ENCODE results near the gene BAIAP2.

Gene BAIAP2

GRCh38 chr17:81083125-81083765, 48.3 kb downstream of the BAIAP2 start:
- Histone ChIP-seq H3K9ac (ENCODE audit: insufficient read length, low read depth) (no peak overlapping the region), H3K36me3 (ENCODE audit: insufficient read depth, insufficient read length, low read length) (peaks cover 76% of the 10 kb centered on the region), H3K4me1 (ENCODE audit: insufficient read depth, insufficient read length) (peaks cover 12% of the 10 kb centered on the region), H3K9me3 (ENCODE audit: insufficient read depth, low read length) (no peaks in the 10 kb centered on the region), H3K27me3 (ENCODE audit: insufficient read depth, insufficient read length) (no peaks in the 10 kb centered on the region), H3K4me3 (ENCODE audit: insufficient read length, low read depth) (no peak overlapping the region)
- DNase-seq (ENCODE audit: low read depth, low spot score) = no peak
- TF ChIP-seq SUZ12 (IDR thresholded peaks at IDR 0.05; ENCODE audit: extremely low read depth, insufficient read depth, insufficient read length) (no peak), YY1 (IDR thresholded peaks at IDR 0.05; ENCODE audit: insufficient read depth, insufficient read length) (no peak), ZNF274 (IDR thresholded peaks at IDR 0.05; ENCODE audit: low read depth, low read length) (no peak)

DNA sequence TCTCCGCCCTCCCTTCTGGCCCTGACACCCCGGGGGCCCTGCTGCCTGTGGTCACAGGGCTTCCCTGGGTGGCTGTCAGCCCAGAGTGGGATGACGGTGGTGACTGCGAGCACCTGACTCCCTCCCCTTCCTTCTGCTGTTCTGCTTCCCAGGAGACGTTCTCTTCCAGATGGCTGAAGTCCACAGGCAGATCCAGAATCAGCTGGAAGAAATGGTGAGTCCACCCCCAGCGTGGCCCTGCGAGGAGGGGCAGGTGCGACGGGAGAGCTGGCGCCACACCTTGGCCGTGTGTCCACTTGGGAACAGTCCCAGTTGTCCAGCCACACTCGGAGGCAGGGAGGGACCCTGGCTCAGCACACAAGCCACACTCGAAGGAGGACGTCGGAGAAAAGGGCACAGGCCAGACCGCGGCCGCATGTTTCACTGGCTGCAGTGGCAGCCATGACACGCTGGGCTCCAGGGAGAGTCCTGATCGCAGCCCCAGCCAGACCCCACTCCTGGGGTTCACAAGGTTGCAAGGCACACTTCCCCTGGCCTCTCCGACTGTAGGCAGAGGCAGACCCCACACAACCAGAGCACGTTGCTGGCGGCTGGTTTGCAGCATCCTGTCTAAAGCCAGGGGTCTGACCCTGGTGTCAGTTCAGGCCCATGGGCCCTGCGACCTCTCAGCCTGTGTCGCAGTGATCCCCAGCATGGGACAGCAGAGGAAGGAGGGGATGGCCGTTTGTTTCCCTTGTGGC, 49.9 kb downstream of the BAIAP2 start:
- Histone ChIP-seq H3K9ac (ENCODE audit: insufficient read length, low read depth) (no peak overlapping the region), H3K4me1 (ENCODE audit: insufficient read depth, insufficient read length) (peaks cover 15% of the 10 kb centered on the region), H3K36me3 (ENCODE audit: insufficient read depth, insufficient read length, low read length) (peaks cover 77% of the 10 kb centered on the region), H3K27me3 (ENCODE audit: insufficient read depth, insufficient read length) (no peaks in the 10 kb centered on the region), H3K9me3 (ENCODE audit: insufficient read depth, low read length) (no peaks in the 10 kb centered on the region), H3K4me3 (ENCODE audit: insufficient read length, low read depth) (no peak overlapping the region)
- TF ChIP-seq ZNF274 (IDR thresholded peaks at IDR 0.05; ENCODE audit: low read depth, low read length) (no peak), YY1 (IDR thresholded peaks at IDR 0.05; ENCODE audit: insufficient read depth, insufficient read length) (no peak), SUZ12 (IDR thresholded peaks at IDR 0.05; ENCODE audit: extremely low read depth, insufficient read depth, insufficient read length) (no peak)
- DNase-seq (ENCODE audit: low read depth, low spot score) = no peak

DNA sequence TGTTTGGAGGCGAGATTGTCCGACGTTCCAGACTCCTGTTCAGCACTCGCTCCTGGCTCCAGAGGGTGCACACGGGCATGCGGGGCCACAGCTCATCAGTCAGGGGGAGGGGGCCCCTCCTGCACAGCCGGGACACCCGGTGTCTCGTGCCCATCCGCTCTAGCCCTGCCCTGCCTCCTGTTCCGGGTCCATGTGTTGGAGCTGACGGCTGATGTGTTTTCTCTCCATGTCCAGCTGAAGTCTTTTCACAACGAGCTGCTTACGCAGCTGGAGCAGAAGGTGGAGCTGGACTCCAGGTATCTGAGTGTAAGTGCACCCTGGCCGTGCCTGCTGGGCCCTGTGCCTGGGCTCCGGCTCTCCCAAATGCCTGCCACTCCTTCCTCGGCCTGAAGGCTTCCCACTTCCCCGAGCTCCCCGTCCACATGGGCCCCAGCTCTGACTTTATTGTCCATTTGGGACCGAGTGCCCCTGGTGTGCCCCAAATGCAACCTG, 50.5 kb downstream of the BAIAP2 start:
- TF ChIP-seq YY1 (IDR thresholded peaks at IDR 0.05; ENCODE audit: insufficient read depth, insufficient read length) (no peak), SUZ12 (IDR thresholded peaks at IDR 0.05; ENCODE audit: extremely low read depth, insufficient read depth, insufficient read length) (no peak), ZNF274 (IDR thresholded peaks at IDR 0.05; ENCODE audit: low read depth, low read length) (no peak)
- Histone ChIP-seq H3K36me3 (ENCODE audit: insufficient read depth, insufficient read length, low read length) (peaks cover 76% of the 10 kb centered on the region), H3K4me1 (ENCODE audit: insufficient read depth, insufficient read length) (peaks cover 19% of the 10 kb centered on the region), H3K4me3 (ENCODE audit: insufficient read length, low read depth) (no peak overlapping the region), H3K27me3 (ENCODE audit: insufficient read depth, insufficient read length) (no peaks in the 10 kb centered on the region), H3K9me3 (ENCODE audit: insufficient read depth, low read length) (no peaks in the 10 kb centered on the region), H3K9ac (ENCODE audit: insufficient read length, low read depth) (no peak overlapping the region)
- no peak for DNase-seq (ENCODE audit: low read depth, low spot score)

- TF ChIP-seq SUZ12 (IDR thresholded peaks at IDR 0.05; ENCODE audit: extremely low read depth, insufficient read depth, insufficient read length) (no peak), YY1 (IDR thresholded peaks at IDR 0.05; ENCODE audit: insufficient read depth, insufficient read length) (no peak), ZNF274 (IDR thresholded peaks at IDR 0.05; ENCODE audit: low read depth, low read length) (no peak)
- no peak for DNase-seq (ENCODE audit: low read depth, low spot score)
- no peak overlapping the region for H3K4me3 ChIP-seq (ENCODE audit: insufficient read length, low read depth)
- H3K9ac ChIP-seq (ENCODE audit: insufficient read length, low read depth) = no peak overlapping the region
- H3K36me3 ChIP-seq (ENCODE audit: insufficient read depth, insufficient read length, low read length) = peaks cover 71% of the 10 kb centered on the region
- no peaks in the 10 kb centered on the region for H3K9me3 ChIP-seq (ENCODE audit: insufficient read depth, low read length)
- no peaks in the 10 kb centered on the region for H3K27me3 ChIP-seq (ENCODE audit: insufficient read depth, insufficient read length)
- H3K4me1 ChIP-seq (ENCODE audit: insufficient read depth, insufficient read length) = peaks cover 29% of the 10 kb centered on the region
Observed at GRCh38 chr17:81086789-81087551, 52.0 kb downstream of the BAIAP2 start.

- Histone ChIP-seq H3K27me3 (ENCODE audit: insufficient read depth, insufficient read length) (no peaks in the 10 kb centered on the region), H3K4me1 (ENCODE audit: insufficient read depth, insufficient read length) (peaks cover 47% of the 10 kb centered on the region), H3K36me3 (ENCODE audit: insufficient read depth, insufficient read length, low read length) (peaks cover 57% of the 10 kb centered on the region), H3K9ac (ENCODE audit: insufficient read length, low read depth) (peak overlapping the region; percentile 39), H3K4me3 (ENCODE audit: insufficient read length, low read depth) (no peak overlapping the region), H3K9me3 (ENCODE audit: insufficient read depth, low read length) (no peaks in the 10 kb centered on the region)
- TF ChIP-seq YY1 (IDR thresholded peaks at IDR 0.05; ENCODE audit: insufficient read depth, insufficient read length) (no peak), SUZ12 (IDR thresholded peaks at IDR 0.05; ENCODE audit: extremely low read depth, insufficient read depth, insufficient read length) (no peak), ZNF274 (IDR thresholded peaks at IDR 0.05; ENCODE audit: low read depth, low read length) (no peak)
- peak; percentile 38 for DNase-seq (ENCODE audit: low read depth, low spot score)
Observed at GRCh38 chr17:81090361-81091136, 55.6 kb downstream of the BAIAP2 start.

DNA sequence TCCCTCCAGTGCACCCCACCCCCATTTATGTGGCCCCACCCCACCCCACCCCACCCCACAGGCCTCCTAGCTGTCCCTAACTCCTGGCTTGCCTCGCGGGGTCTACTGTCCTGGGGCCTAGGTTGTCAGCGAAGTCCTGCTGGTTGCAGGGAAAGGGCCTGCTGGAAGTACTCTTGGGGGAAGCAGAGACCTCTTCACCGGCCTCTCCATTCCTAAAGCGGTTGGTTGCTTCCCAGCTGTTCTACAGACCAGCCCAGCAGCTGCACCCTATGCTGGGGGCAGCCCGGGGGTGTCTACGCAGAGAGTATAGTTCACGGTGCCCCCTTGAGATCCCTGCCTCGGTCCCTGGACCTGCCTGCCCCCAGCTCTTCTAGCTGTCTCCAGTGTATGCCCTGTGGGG, 56.2 kb downstream of the BAIAP2 start:
- no peaks in the 10 kb centered on the region for H3K9me3 ChIP-seq (ENCODE audit: insufficient read depth, low read length)
- no peak overlapping the region for H3K4me3 ChIP-seq (ENCODE audit: insufficient read length, low read depth)
- peak overlapping the region; percentile 24 for H3K9ac ChIP-seq (ENCODE audit: insufficient read length, low read depth)
- TF ChIP-seq ZNF274 (IDR thresholded peaks at IDR 0.05; ENCODE audit: low read depth, low read length) (no peak), YY1 (IDR thresholded peaks at IDR 0.05; ENCODE audit: insufficient read depth, insufficient read length) (no peak), SUZ12 (IDR thresholded peaks at IDR 0.05; ENCODE audit: extremely low read depth, insufficient read depth, insufficient read length) (no peak)
- H3K4me1 ChIP-seq (ENCODE audit: insufficient read depth, insufficient read length) = peaks cover 52% of the 10 kb centered on the region
- H3K36me3 ChIP-seq (ENCODE audit: insufficient read depth, insufficient read length, low read length) = peaks cover 53% of the 10 kb centered on the region
- DNase-seq (ENCODE audit: low read depth, low spot score) = no peak
- no peaks in the 10 kb centered on the region for H3K27me3 ChIP-seq (ENCODE audit: insufficient read depth, insufficient read length)
